ENCODE results near the gene BOK. TPM values are rescaled to one million over a fixed set of nuclear protein-coding genes. Genes with fewer than 3 reads are reported as not detected.

The BOK gene
- total and polyA plus RNA-seq, 7 experiments from 2014 or later = 0.11 to 1.3 TPM; not detected in 5

GRCh38 chr2:241542278-241542605 is 16.3 kb upstream of the BOK start:
- DNase-seq = no peak
- H3K4me1 ChIP-seq (ENCODE audit: control insufficient read depth in 2 of 2, insufficient read depth in 2 of 2, low read length in 2 of 2) = no peaks in the 10 kb centered on the region
- ChIA-PET POLR2A (no interaction called here), CTCF (interaction anchor here (0.6 kb wide), 1 partner anchor 19 kb away, joined by 4 read pairs; no protein-coding TSS in a partner anchor)
- no peaks in the 10 kb centered on the region for H3K9me3 Mint-ChIP-seq
- H3K27ac Mint-ChIP-seq = no peak overlapping the region
- H3K4me3 ChIP-seq (ENCODE audit: low read length) = no peak overlapping the region
- no peaks in the 10 kb centered on the region for H3K9me3 ChIP-seq (ENCODE audit: control insufficient read depth in 2 of 3, low read length in 3 of 3)
- intact Hi-C loops (cut with micrococcal nuclease) = no loop called here
- no peaks in the 10 kb centered on the region for H3K36me3 Mint-ChIP-seq
- H3K4me3 Mint-ChIP-seq = peak overlapping the region in 2 of 10 donors; percentile 13 to 16
- no peak for ATAC-seq
- H3K27ac ChIP-seq (ENCODE audit: low read depth, low read length) = no peak overlapping the region
- H3K36me3 ChIP-seq (ENCODE audit: control insufficient read depth in 2 of 3, insufficient read depth in 3 of 3, low read length in 3 of 3) = no peaks in the 10 kb centered on the region
- peaks cover 0 to 3% of the 10 kb centered on the region in 2 donors for H3K27me3 ChIP-seq (ENCODE audit: control insufficient read depth in 2 of 2, insufficient read depth in 2 of 2, low read length in 2 of 2)
- H3K4me1 Mint-ChIP-seq = peaks cover 0 to 8% (median 4%) of the 10 kb centered on the region in 7 donors
- peaks cover 9 to 29% (median 17%) of the 10 kb centered on the region in 5 donors for H3K27me3 Mint-ChIP-seq

DNA sequence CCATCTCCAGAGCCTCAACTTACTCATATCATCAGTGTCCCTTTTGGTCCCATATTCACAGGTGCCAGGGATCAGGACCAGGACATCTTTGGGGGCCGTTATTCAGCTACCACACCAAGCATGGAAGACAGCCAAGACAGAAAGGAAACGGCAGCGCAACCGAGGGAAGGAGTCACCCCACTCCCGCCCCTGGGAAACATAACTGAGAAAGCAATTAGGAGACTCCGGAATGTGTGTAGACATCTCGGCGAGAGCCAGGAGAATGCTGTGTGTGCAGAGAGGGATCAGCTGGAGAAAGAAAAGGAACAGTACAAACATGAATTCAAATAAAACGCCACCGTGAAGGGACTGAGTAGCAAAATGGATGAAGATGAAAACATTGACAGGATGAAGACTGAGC is 13.4 kb upstream of the BOK start:
- H3K4me1 ChIP-seq (ENCODE audit: control insufficient read depth in 2 of 2, insufficient read depth in 2 of 2, low read length in 2 of 2) = no peaks in the 10 kb centered on the region
- H3K27ac ChIP-seq (ENCODE audit: low read depth, low read length) = no peak overlapping the region
- peaks cover 3% of the 10 kb centered on the region in 2 donors for H3K27me3 ChIP-seq (ENCODE audit: control insufficient read depth in 2 of 2, insufficient read depth in 2 of 2, low read length in 2 of 2)
- intact Hi-C loops (cut with micrococcal nuclease) = no loop called here
- ATAC-seq (no peak), DNase-seq (no peak)
- Mint-ChIP-seq H3K9me3 (peaks cover 0 to 1% (median 0%) of the 10 kb centered on the region in 11 donors), H3K36me3 (no peaks in the 10 kb centered on the region), H3K27me3 (peaks cover 9 to 25% (median 21%) of the 10 kb centered on the region in 5 donors), H3K4me1 (peaks cover 0 to 8% (median 4%) of the 10 kb centered on the region in 7 donors), H3K4me3 (no peak overlapping the region), H3K27ac (no peak overlapping the region)
- no peak overlapping the region for H3K4me3 ChIP-seq (ENCODE audit: low read length)
- no peaks in the 10 kb centered on the region for H3K9me3 ChIP-seq (ENCODE audit: control insufficient read depth in 2 of 3, low read length in 3 of 3)
- CTCF ChIA-PET = no interaction called here
- POLR2A ChIA-PET = no interaction called here
- H3K36me3 ChIP-seq (ENCODE audit: control insufficient read depth in 2 of 3, insufficient read depth in 3 of 3, low read length in 3 of 3) = no peaks in the 10 kb centered on the region

GRCh38 chr2:241545523-241546473 is 12.7 kb upstream of the BOK start:
- no peak overlapping the region for H3K27ac Mint-ChIP-seq
- ChIA-PET CTCF (no interaction called here), POLR2A (no interaction called here)
- peaks cover 3% of the 10 kb centered on the region in 2 donors for H3K27me3 ChIP-seq (ENCODE audit: control insufficient read depth in 2 of 2, insufficient read depth in 2 of 2, low read length in 2 of 2)
- no peak overlapping the region for H3K4me3 Mint-ChIP-seq
- no peaks in the 10 kb centered on the region for H3K36me3 ChIP-seq (ENCODE audit: control insufficient read depth in 2 of 3, insufficient read depth in 3 of 3, low read length in 3 of 3)
- peaks cover 0 to 1% (median 0%) of the 10 kb centered on the region in 11 donors for H3K9me3 Mint-ChIP-seq
- peaks cover 0 to 4% (median under 1%) of the 10 kb centered on the region in 7 donors for H3K4me1 Mint-ChIP-seq
- no peaks in the 10 kb centered on the region for H3K9me3 ChIP-seq (ENCODE audit: control insufficient read depth in 2 of 3, low read length in 3 of 3)
- H3K4me3 ChIP-seq (ENCODE audit: low read length) = no peak overlapping the region
- ATAC-seq (no peak), DNase-seq (no peak)
- H3K27ac ChIP-seq (ENCODE audit: low read depth, low read length) = no peak overlapping the region
- intact Hi-C loops (cut with micrococcal nuclease) = no loop called here
- H3K27me3 Mint-ChIP-seq = peaks cover 5 to 19% (median 17%) of the 10 kb centered on the region in 5 donors
- no peaks in the 10 kb centered on the region for H3K4me1 ChIP-seq (ENCODE audit: control insufficient read depth in 2 of 2, insufficient read depth in 2 of 2, low read length in 2 of 2)
- no peaks in the 10 kb centered on the region for H3K36me3 Mint-ChIP-seq

DNA sequence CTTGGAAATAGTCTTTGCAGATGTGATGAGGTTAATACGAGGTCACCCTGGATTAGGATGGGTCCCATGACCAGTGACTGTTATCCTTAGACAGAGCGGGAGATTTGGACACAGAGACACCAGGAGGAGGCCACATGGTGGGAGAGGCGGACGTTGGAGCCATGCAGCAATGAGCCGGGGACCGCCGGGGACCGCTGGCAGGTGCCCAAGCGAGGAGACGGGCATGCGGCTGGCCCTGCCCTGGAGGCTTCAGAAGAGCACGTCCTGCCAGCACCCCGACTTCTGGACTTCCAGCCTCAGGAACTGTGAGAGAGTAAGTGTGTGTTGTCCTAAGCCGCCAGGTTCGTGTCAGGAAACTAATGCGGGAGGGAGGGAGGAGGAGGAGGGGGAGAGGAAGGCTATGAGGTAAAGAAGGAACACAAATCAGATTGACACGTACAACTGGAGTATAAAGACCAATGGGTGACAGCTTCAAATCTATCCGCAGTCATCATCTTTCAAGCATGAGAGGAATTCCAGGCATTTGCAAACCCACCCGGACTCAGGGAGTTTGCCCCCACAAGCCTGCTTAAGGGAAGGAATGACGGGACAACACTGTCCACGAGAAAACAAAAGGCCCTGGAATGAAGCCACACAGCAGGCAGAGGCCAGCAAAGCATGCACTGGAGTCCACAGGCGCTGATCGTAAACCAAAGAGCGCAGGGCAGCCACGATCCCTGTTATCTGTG is 11.6 kb upstream of the BOK start:
- peaks cover 3% of the 10 kb centered on the region in 2 donors for H3K27me3 ChIP-seq (ENCODE audit: control insufficient read depth in 2 of 2, insufficient read depth in 2 of 2, low read length in 2 of 2)
- ChIA-PET CTCF (no interaction called here), POLR2A (no interaction called here)
- H3K9me3 ChIP-seq (ENCODE audit: control insufficient read depth in 2 of 3, low read length in 3 of 3) = no peaks in the 10 kb centered on the region
- H3K4me3 ChIP-seq (ENCODE audit: low read length) = no peak overlapping the region
- H3K36me3 Mint-ChIP-seq = no peaks in the 10 kb centered on the region
- H3K4me3 Mint-ChIP-seq = no peak overlapping the region
- intact Hi-C loops (cut with micrococcal nuclease) = no loop called here
- H3K4me1 Mint-ChIP-seq = peaks cover 0 to 3% (median 0%) of the 10 kb centered on the region in 7 donors
- peaks cover 0 to 1% (median 0%) of the 10 kb centered on the region in 11 donors for H3K9me3 Mint-ChIP-seq
- no peak overlapping the region for H3K27ac Mint-ChIP-seq
- no peak for DNase-seq
- H3K27ac ChIP-seq (ENCODE audit: low read depth, low read length) = no peak overlapping the region
- peaks cover 12 to 23% (median 22%) of the 10 kb centered on the region in 5 donors for H3K27me3 Mint-ChIP-seq
- no peak for ATAC-seq
- no peaks in the 10 kb centered on the region for H3K4me1 ChIP-seq (ENCODE audit: control insufficient read depth in 2 of 2, insufficient read depth in 2 of 2, low read length in 2 of 2)
- no peaks in the 10 kb centered on the region for H3K36me3 ChIP-seq (ENCODE audit: control insufficient read depth in 2 of 3, insufficient read depth in 3 of 3, low read length in 3 of 3)

GRCh38 chr2:241547781-241548450 is 10.6 kb upstream of the BOK start:
- Histone ChIP-seq H3K9me3 (ENCODE audit: control insufficient read depth in 2 of 3, low read length in 3 of 3) (no peaks in the 10 kb centered on the region), H3K36me3 (ENCODE audit: control insufficient read depth in 2 of 3, insufficient read depth in 3 of 3, low read length in 3 of 3) (no peaks in the 10 kb centered on the region), H3K27me3 (ENCODE audit: control insufficient read depth in 2 of 2, insufficient read depth in 2 of 2, low read length in 2 of 2) (peaks cover 3% of the 10 kb centered on the region in 2 donors), H3K4me3 (ENCODE audit: low read length) (no peak overlapping the region), H3K4me1 (ENCODE audit: control insufficient read depth in 2 of 2, insufficient read depth in 2 of 2, low read length in 2 of 2) (no peaks in the 10 kb centered on the region), H3K27ac (ENCODE audit: low read depth, low read length) (no peak overlapping the region)
- Mint-ChIP-seq H3K27ac (no peak overlapping the region), H3K4me3 (no peak overlapping the region), H3K9me3 (peaks cover 0 to 1% (median 0%) of the 10 kb centered on the region in 11 donors), H3K27me3 (peaks cover 16 to 22% (median 18%) of the 10 kb centered on the region in 5 donors), H3K36me3 (no peaks in the 10 kb centered on the region), H3K4me1 (peaks cover 0 to 3% (median 0%) of the 10 kb centered on the region in 7 donors)
- CTCF ChIA-PET = no interaction called here
- intact Hi-C loops (cut with micrococcal nuclease) = no loop called here
- POLR2A ChIA-PET = interaction anchor here (0.6 kb wide), 1 partner anchor 8 kb away, joined by 3 read pairs; no protein-coding TSS in a partner anchor
- ATAC-seq = no peak
- no peak for DNase-seq

DNA sequence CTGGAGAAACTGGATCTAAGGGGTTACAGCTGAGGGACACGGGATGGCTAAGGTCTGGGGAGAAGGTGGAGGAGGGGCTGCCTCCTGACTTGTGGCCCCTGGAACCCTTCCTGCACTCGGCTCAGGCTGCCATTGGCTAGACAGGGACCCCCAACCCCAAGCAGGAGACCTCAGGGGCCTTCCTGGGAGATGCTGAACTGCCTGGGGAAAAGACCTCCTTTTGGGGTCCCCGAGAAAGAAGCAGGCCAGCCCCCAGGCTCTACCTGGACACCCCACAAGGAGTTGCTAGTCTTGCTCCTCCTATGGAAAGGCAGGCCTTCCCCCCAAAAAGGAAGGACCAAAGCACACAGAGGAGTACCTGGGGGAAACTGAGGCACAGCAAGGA is 10.1 kb upstream of the BOK start:
- H3K4me3 ChIP-seq (ENCODE audit: low read length) = no peak overlapping the region

More for the DNA sequence above, 10.1 kb upstream of the BOK start:
- ChIA-PET CTCF (no interaction called here), POLR2A (no interaction called here)
- ATAC-seq (no peak), DNase-seq (no peak)
- peaks cover 3% of the 10 kb centered on the region in 2 donors for H3K27me3 ChIP-seq (ENCODE audit: control insufficient read depth in 2 of 2, insufficient read depth in 2 of 2, low read length in 2 of 2)
- no peaks in the 10 kb centered on the region for H3K36me3 ChIP-seq (ENCODE audit: control insufficient read depth in 2 of 3, insufficient read depth in 3 of 3, low read length in 3 of 3)
- H3K9me3 ChIP-seq (ENCODE audit: control insufficient read depth in 2 of 3, low read length in 3 of 3) = no peaks in the 10 kb centered on the region
- Mint-ChIP-seq H3K27ac (no peak overlapping the region), H3K4me1 (no peaks in the 10 kb centered on the region), H3K4me3 (no peak overlapping the region), H3K36me3 (no peaks in the 10 kb centered on the region), H3K27me3 (peaks cover 12 to 23% (median 15%) of the 10 kb centered on the region in 5 donors), H3K9me3 (peaks cover 0 to 3% (median 0%) of the 10 kb centered on the region in 11 donors)
- intact Hi-C loops (cut with micrococcal nuclease) = no loop called here
- H3K4me1 ChIP-seq (ENCODE audit: control insufficient read depth in 2 of 2, insufficient read depth in 2 of 2, low read length in 2 of 2) = no peaks in the 10 kb centered on the region
- no peak overlapping the region for H3K27ac ChIP-seq (ENCODE audit: low read depth, low read length)

All from naive thymus-derived CD4-positive, alpha-beta T cell (primary cell).